Measurements from ENCODE around the gene RPS6KA2.

Gene RPS6KA2

DNA sequence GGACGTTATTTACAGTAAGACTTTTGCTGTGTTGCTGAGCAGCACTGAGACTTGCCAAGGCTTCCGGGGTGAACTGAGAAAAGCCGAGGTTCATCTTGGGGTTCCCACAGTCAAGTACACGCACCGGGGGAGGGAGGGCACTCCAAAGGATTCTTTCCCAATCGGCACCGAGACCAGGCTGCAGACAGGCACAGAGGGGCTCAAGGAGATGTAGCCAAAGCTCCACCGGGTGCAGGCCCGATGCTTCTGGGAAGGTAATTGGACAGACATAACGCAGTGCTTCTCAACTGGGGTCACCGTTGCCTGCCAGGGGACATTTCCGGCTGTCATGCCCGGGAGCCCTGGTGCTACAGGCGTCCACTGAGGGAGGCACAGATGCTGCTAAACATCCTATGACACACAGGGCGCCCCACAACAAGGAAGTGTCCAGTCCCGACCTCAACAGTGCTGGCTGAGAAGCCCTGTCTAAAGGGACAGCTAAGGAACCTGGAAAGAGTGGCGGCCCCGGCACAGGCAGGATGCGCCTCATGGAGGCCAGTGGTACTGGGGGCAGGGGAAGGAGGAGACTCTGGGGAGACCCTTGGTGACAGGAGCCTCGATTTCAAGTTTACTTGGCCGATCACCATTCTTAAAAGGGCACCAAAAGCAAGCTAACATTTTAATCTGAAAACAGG, 133.5 kb downstream of the RPS6KA2 start:
- Mint-ChIP-seq H3K4me1 (peaks cover 2 to 4% of the 10 kb centered on the region in 2 donors), H3K27ac (peak overlapping the region; percentile 31), H3K27me3 (no peaks in the 10 kb centered on the region), H3K4me3 (no peak overlapping the region), H3K36me3 (peaks cover 30 to 54% of the 10 kb centered on the region in 2 donors), H3K9me3 (no peaks in the 10 kb centered on the region)
- ATAC-seq (replicated peaks) (no peak), DNase-seq (no peak)

DNA sequence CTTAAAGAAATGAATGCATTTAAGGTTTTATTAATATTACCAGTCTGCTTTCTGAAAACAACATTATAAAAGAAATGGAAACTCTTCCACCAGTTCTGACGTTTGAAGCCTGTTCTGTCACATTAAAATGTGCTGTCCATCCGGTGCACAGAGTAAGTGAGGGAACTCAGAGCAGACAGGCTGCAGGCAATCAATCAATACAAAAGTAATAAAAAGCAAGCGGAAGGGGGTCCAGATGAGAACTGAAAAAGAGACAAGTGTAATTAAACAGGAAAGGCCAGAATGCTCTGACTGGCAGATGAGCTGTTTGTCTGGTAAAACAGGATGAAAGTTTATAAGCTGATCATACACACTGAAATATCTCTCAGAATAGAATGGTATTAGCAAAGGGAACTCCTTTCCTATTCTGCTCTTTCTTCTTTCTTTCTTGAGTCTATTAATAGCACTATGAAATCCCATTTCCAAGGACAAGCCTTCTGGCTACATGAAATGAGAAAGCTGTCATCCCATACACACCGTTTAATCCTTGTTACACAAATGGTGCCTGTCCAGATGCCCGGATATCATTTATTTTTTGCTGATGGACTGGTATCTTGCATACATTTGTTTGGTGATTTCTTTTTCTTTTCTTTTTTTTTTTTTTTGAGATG, 134.8 kb downstream of the RPS6KA2 start:
- Mint-ChIP-seq H3K9me3 (peaks cover 0 to 2% of the 10 kb centered on the region in 2 donors), H3K27me3 (no peaks in the 10 kb centered on the region), H3K4me1 (peaks cover 6 to 17% of the 10 kb centered on the region in 2 donors), H3K27ac (no peak overlapping the region), H3K36me3 (peaks cover 33 to 55% of the 10 kb centered on the region in 2 donors), H3K4me3 (no peak overlapping the region)
- DNase-seq (no peak), ATAC-seq (replicated peaks) (no peak)

DNA sequence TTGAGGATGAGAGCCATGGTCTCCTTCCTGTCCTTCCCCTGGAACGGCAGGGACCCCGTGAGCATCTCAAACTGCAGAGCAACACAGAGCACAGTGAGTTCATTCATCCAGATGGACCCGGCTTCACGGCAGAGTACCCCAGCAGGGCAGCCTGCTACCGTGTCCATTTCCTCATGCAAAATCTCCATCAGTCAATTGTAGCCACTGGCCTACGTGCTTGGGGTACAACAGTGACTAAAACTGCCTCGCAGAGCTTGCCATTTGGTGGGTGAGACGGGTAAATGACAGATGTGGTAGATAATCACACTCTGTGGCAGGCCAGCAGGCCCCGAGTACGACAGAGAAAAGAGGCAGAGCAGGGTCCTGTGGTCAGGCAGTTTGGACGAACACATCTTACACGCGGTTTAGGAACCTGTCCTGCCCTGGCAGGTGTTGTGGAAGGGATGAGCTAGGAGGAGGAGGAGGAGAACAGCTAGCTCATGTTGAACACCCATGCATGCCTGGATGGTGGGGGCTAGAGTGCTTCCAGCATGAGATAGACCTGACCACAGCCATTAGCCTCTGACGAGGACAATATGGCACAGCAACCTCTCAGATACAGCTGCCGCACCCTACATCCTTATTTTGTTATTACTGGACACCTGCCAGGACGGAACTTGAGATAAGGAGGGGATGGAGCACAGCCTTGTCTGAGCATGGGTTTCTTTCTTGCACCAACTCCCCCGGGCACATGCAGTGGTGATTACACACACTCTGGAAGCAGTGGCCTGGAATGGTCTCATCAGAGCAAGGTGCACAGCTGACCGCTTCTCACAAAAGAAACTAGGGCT, 136.2 kb downstream of the RPS6KA2 start:
- Mint-ChIP-seq H3K4me3 (no peak overlapping the region), H3K27ac (no peak overlapping the region), H3K9me3 (peaks cover 0 to 4% of the 10 kb centered on the region in 2 donors), H3K4me1 (peaks cover 6 to 18% of the 10 kb centered on the region in 2 donors), H3K27me3 (no peaks in the 10 kb centered on the region), H3K36me3 (peaks cover 42 to 61% of the 10 kb centered on the region in 2 donors)
- DNase-seq (no peak), ATAC-seq (replicated peaks) (no peak)

DNA sequence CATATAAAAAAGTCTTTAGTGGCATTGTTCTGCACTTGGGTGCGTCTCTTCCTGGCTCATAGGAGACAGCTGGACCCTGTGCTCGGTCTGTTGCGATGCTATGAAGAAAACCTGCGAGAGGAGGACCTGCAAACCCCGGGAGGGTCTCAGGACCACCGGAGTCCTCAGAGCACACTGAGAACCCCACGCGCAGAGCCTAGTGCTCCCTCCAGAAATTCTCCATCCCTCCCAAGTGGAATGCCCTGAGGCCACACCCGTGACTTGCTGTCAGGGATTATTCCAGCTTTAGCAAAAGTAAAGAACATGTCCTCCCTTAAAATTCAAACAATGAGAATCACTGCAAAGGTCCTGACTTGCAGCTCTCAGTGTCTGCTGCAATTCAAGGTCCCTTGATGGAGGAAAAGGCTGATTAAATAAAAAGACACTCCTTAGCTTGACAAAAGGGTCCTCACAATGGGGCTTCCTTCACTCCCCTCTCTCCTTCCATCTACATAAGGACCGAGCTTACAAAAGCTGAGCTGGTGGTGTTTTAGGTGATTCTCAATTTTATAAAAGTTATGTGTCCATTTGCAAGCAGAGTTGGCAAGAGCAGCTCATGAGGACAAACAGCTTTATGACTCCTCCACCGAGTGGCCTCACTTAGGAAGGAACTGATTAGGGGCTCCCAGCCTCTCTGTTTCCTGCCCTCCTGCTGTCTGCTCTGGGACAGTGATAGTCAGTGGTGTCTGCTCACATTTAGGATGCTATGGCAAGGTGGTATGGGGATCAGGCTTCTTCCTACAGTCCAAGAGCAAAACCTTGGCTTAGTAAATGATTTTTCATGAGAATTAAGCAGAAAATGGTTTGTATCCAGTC, 137.5 kb downstream of the RPS6KA2 start:
- Mint-ChIP-seq H3K9me3 (peaks cover 0 to 4% of the 10 kb centered on the region in 2 donors), H3K4me3 (no peak overlapping the region), H3K27me3 (no peaks in the 10 kb centered on the region), H3K36me3 (peaks cover 33 to 50% of the 10 kb centered on the region in 2 donors), H3K4me1 (peaks cover 4 to 18% of the 10 kb centered on the region in 2 donors), H3K27ac (peak overlapping the region; percentile 20)
- DNase-seq (no peak), ATAC-seq (replicated peaks) (no peak)

DNA sequence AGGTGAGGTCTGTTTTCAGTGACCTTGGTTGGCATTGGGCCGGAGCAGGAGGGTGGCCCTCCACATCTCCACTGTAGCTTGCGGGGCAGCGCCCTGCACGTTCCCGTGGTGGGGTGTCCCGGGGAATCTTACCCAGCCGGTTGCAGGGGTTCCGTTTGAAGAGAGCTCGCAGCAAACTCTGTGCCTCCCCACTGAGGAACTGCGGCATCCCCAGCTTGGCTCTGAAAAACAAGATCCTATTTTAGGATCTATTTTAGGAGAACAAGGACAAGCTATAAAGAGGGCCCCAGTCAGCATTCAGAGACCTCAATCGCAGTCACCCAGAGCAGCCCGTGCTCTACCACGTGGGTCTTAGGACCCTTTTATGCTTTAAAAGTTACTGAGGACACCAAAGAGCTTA, 138.3 kb downstream of the RPS6KA2 start:
- Mint-ChIP-seq H3K27me3 (no peaks in the 10 kb centered on the region), H3K4me3 (peak overlapping the region in 1 of 2 donors; percentile 73), H3K4me1 (peaks cover 4 to 18% of the 10 kb centered on the region in 2 donors), H3K9me3 (peaks cover 0 to 4% of the 10 kb centered on the region in 2 donors), H3K36me3 (peaks cover 33 to 45% of the 10 kb centered on the region in 2 donors), H3K27ac (peak overlapping the region; percentile 95)
- DNase-seq (no peak), ATAC-seq (replicated peaks) (peak in 1 of 2 donors; percentile 15)

DNA sequence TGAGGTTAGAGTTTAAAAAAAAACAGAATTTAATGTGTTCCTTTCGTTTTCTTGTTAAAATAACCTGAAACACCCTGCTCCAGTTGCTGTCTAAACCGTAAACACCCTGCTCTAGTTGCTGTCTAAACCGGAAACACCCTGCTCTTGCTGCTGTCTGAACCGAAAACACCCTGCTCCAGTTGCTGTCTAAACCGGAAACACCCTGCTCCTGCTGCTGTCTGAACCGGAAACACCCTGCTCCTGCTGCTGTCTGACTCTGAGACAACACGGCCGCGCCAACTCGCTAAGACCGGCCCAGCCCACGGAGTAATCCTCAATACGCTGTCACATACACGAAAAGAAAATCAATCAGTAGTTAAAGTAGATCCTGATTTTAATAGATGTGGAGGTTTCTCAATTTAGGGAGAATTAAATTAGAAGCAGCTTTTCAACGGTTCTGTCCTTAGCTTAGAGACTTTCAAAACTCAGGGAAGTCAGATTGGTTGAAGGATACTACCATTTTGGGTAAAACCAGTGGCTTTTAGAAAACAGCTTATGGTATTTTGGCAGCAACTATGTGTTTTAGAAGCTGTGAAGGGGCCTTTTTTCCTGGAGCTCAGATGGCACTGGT, 138.9 kb downstream of the RPS6KA2 start:
- ATAC-seq (replicated peaks) (peak; percentile 99), DNase-seq (peak; percentile 68)
- Mint-ChIP-seq H3K4me3 (peak overlapping the region; percentile 71 to 73), H3K36me3 (peaks cover 30 to 44% of the 10 kb centered on the region in 2 donors), H3K27ac (peak overlapping the region; percentile 95), H3K27me3 (no peaks in the 10 kb centered on the region), H3K9me3 (peaks cover 0 to 4% of the 10 kb centered on the region in 2 donors), H3K4me1 (peaks cover 4 to 18% of the 10 kb centered on the region in 2 donors)

DNA sequence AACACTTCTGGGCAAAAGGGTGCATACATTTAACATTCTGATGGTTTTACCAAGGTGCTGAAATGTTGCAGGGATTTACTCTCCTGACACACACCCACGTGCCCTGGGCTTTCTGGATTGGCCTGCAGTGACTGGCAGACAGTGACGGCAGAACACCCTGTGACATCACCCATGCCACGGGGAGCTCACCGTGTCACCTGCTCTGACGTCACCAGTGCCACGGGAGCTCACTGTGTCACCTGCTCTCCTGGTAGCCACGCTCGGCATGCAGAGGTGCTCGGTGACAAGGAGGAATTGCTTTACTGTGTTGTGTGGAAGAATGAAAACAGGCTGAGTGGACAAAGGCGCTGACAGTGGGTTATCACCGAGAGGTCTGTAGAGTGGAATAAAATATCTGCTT, 139.9 kb downstream of the RPS6KA2 start:
- Mint-ChIP-seq H3K27me3 (no peaks in the 10 kb centered on the region), H3K9me3 (peaks cover 0 to 4% of the 10 kb centered on the region in 2 donors), H3K4me1 (peaks cover 4 to 18% of the 10 kb centered on the region in 2 donors), H3K36me3 (peaks cover 32 to 50% of the 10 kb centered on the region in 2 donors), H3K4me3 (no peak overlapping the region), H3K27ac (no peak overlapping the region)
- DNase-seq, result no peak
- no peak for ATAC-seq (replicated peaks)

DNA sequence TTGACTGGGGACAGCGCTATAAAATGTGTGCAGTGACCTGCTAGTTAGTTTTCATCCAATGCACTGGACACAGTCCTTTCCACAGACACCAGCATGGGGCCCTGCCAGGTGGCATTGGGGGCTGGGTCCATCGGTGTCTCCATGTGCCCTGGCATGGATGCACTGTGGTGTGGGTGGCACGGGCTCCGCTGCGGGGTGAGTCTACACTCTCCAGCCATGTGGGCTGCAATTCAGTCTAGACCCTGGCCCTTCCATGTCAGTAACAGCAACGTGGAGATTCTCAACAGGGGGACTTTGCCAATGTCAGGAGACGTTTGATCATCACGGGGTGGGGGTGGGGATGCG, 140.5 kb downstream of the RPS6KA2 start:
- no peak for ATAC-seq (replicated peaks)
- H3K4me3 Mint-ChIP-seq, result no peak overlapping the region
- peaks cover 0 to 4% of the 10 kb centered on the region in 2 donors for H3K9me3 Mint-ChIP-seq
- H3K27me3 Mint-ChIP-seq, result no peaks in the 10 kb centered on the region
- no peak for DNase-seq
- H3K4me1 Mint-ChIP-seq, result peaks cover 4 to 18% of the 10 kb centered on the region in 2 donors
- H3K27ac Mint-ChIP-seq, result no peak overlapping the region
- peaks cover 32 to 50% of the 10 kb centered on the region in 2 donors for H3K36me3 Mint-ChIP-seq

DNA sequence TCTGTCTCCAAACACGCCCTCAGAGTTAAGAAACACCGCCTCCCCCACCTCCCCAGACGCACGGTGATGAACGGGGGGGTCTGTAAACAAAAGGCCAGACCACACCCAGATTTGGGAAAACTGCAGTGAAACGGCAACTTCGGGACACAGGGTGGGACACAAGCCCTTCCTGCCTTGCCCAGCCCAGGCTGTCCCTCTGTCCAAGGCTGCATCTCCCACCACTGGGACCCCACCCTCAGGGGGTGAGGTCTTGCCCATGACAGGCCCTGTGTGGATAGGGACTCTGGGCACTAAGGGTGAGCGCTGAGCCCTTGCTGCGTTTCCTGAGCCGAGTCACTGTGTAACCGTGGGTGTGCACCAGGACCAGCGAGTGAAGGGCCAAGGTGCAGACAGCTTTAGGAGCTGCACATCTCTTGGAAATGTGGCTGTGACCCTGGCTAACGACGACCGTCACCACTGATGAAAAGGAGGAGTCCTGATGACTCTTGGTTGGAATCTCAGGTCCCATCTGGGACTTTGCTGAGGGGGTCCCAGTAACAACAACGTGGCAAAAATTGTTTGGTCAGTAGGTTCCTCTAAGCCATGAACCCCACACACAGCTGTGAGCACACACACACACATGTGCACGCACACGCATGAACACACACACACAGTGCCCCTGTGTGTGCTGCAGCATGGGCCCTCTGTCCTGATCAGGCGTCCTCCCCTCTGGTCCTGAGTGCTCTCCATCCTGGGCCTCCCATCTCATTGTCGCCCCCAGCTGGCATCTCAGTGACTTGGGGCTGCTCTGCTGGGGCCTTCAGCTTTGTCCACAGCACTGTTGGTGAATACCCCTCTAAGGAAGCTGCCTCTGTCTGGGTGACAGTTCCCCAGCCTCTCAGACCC, 141.2 kb downstream of the RPS6KA2 start:
- ATAC-seq (replicated peaks) (no peak), DNase-seq (no peak)
- peaks cover 4 to 18% of the 10 kb centered on the region in 2 donors for H3K4me1 Mint-ChIP-seq
- H3K36me3 Mint-ChIP-seq, result peaks cover 32 to 49% of the 10 kb centered on the region in 2 donors
- H3K27me3 Mint-ChIP-seq, result no peaks in the 10 kb centered on the region
- peaks cover 0 to 4% of the 10 kb centered on the region in 2 donors for H3K9me3 Mint-ChIP-seq
- no peak overlapping the region for H3K4me3 Mint-ChIP-seq
- H3K27ac Mint-ChIP-seq, result no peak overlapping the region

DNA sequence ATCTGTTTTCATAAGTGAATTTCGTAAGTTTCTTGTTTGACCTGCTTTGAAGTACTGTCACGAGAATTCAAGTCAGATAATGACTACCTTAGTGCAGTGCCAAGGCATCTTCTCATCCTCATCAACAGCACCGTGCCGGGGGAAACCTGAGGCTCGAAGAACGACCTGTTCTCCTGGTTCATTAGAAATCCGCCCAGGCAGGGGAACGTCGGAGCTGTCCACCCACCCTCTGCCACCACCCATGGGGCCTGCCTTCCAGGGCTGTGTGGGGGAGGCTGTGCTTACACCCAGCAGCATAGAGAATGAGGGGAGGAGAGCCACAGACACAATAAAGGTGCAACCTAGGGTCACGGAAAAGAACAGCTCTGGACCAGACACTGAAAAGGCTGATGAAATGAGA, 142.2 kb downstream of the RPS6KA2 start:
- ATAC-seq (replicated peaks) (no peak), DNase-seq (no peak)
- Mint-ChIP-seq H3K27me3 (no peaks in the 10 kb centered on the region), H3K4me1 (peaks cover 4 to 18% of the 10 kb centered on the region in 2 donors), H3K9me3 (peaks cover 0 to 4% of the 10 kb centered on the region in 2 donors), H3K36me3 (peaks cover 26 to 42% of the 10 kb centered on the region in 2 donors), H3K4me3 (no peak overlapping the region), H3K27ac (no peak overlapping the region)

DNA sequence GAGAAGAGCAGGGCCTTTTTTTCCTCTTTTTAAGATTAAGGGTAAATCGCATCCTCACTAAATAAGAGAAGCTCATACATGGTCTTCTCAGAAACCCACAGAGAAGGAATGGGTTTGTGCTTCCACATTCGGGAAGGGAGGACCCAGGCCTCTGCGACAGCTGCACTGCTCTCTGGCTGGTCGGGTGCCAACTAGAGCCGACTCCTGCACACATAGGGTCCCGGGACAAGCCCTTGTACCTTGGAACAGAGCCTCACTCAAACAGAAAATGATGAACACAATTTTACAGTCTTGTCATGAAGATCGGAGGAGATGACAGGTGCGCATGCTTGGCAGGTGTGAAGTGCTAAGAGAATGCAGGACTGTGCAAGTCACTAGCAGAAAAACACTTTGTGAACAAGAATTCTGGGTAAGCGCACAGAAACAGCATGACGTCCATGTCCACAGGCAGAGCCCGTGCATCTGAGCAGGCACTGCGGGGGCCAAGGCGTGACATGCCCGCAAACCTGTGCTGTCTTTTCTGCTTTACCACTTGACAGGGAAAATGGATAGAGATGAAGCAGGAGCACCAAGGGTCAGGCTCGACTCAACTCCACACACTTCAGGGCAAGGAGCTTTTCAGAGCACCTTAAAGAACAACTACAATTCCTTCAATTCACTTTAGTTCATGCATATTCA, 143.3 kb downstream of the RPS6KA2 start:
- Mint-ChIP-seq H3K36me3 (peaks cover 33 to 44% of the 10 kb centered on the region in 2 donors), H3K27me3 (no peaks in the 10 kb centered on the region), H3K4me3 (no peak overlapping the region), H3K4me1 (peaks cover 4 to 20% of the 10 kb centered on the region in 2 donors), H3K27ac (no peak overlapping the region), H3K9me3 (peaks cover 0 to 4% of the 10 kb centered on the region in 2 donors)
- ATAC-seq (replicated peaks), result no peak
- DNase-seq, result no peak

DNA sequence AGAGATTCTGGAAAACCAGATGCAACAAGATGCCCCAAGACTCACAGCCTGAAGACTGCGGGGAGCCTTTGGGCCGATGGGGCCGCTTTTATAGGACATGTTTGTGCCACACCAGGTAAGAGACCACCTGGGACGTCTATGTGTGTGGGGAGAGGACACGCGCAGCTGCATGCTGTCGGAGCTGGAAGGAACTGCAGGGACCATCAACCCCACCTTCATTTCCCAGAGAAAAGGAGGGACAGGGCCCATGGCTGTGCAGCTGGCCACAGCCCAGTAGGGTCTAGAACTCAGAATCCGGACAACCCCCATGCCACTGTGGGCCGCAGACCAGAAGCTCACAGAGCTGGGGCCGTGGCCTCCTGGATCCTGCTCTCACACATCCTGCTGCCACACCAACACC, 144.0 kb downstream of the RPS6KA2 start:
- peaks cover 2 to 13% of the 10 kb centered on the region in 2 donors for H3K4me1 Mint-ChIP-seq

More for the DNA sequence above, 144.0 kb downstream of the RPS6KA2 start:
- Mint-ChIP-seq H3K9me3 (peaks cover 0 to 4% of the 10 kb centered on the region in 2 donors), H3K27me3 (no peaks in the 10 kb centered on the region), H3K36me3 (peaks cover 38 to 44% of the 10 kb centered on the region in 2 donors), H3K27ac (no peak overlapping the region), H3K4me3 (no peak overlapping the region)
- ATAC-seq (replicated peaks) (no peak), DNase-seq (no peak)
